ENCODE measurements around the gene IGSF21.

Gene IGSF21

DNA sequence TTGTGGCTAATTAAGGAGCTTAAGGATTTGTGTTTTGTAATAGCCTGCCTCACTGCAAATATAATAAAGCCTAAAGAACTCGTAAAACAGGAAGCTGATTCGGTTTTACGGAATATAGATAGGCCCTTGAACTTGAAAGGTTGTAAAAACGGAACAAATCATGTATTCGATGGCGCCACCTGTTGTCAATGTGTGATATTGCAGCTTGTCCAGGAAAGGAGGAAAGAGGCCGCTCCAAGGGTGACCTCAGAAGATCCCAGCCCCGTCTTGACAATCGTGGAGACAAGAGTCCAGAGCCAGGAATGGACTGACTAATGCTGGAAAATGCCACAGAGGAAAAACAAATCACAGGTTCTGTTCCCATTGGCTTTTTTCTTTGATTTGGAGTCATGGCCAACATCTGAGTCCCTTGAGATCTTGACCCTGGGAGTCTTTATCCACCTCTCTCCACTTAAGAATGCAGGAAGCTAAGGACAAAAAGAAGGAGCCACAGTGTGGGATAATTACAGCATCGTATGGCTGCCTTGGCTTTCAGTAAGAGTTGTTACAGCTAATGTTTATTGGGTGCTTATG lies 7.0 kb upstream of the IGSF21 start:
- Histone ChIP-seq H4K20me1 (ENCODE audit: insufficient read depth) (no peaks in the 10 kb centered on the region), H2AFZ (ENCODE audit: low read depth) (no peak overlapping the region), H3K4me2 (no peak overlapping the region), H3K27ac (no peak overlapping the region), H3K4me3 (IDR thresholded peaks at IDR 0.05; ENCODE audit: insufficient read depth, low read depth, low read length) (no peak overlapping the region), H3K36me3 (ENCODE audit: insufficient read depth) (no peaks in the 10 kb centered on the region), H3K27me3 (ENCODE audit: insufficient read depth, low read depth) (no peaks in the 10 kb centered on the region), H3K4me1 (ENCODE audit: low read depth, poor library complexity, severe bottlenecking) (no peaks in the 10 kb centered on the region), H3K9ac (no peak overlapping the region), H3K79me2 (ENCODE audit: insufficient read depth, low read depth) (no peaks in the 10 kb centered on the region)
- TF ChIP-seq, protein P1, sequence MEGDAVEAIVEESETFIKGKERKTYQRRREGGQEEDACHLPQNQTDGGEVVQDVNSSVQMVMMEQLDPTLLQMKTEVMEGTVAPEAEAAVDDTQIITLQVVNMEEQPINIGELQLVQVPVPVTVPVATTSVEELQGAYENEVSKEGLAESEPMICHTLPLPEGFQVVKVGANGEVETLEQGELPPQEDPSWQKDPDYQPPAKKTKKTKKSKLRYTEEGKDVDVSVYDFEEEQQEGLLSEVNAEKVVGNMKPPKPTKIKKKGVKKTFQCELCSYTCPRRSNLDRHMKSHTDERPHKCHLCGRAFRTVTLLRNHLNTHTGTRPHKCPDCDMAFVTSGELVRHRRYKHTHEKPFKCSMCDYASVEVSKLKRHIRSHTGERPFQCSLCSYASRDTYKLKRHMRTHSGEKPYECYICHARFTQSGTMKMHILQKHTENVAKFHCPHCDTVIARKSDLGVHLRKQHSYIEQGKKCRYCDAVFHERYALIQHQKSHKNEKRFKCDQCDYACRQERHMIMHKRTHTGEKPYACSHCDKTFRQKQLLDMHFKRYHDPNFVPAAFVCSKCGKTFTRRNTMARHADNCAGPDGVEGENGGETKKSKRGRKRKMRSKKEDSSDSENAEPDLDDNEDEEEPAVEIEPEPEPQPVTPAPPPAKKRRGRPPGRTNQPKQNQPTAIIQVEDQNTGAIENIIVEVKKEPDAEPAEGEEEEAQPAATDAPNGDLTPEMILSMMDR (conservative IDR thresholded peaks at IDR 0.05; ENCODE audit: low read depth, low read length), result peak; percentile 74

DNA sequence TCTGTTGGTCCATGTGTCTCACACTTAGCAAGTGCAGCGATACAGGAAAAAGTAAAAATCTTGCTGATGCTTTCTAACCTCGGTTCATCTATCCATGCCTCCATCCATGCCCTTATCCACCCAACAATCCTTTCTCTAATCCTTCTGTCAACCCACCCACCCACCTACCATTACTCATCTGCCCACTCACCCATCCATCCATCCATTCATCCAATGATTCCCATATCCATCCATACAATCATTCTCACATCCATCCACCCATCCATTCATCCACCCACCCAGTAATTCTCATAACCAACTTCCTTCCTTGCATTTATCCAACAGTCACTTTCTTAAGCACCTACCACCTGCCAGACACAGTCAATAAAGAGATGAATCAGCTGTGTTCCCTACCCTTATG lies 6.1 kb upstream of the IGSF21 start:
- H3K9ac ChIP-seq, result no peak overlapping the region

GRCh38 chr1:18103788-18104421 lies 3.7 kb upstream of the IGSF21 start:
- no peaks in the 10 kb centered on the region for H3K36me3 ChIP-seq (ENCODE audit: insufficient read depth)
- H4K20me1 ChIP-seq (ENCODE audit: insufficient read depth), result no peaks in the 10 kb centered on the region
- no peaks in the 10 kb centered on the region for H3K27me3 ChIP-seq (ENCODE audit: insufficient read depth, low read depth)
- no peak overlapping the region for H3K4me3 ChIP-seq (IDR thresholded peaks at IDR 0.05; ENCODE audit: insufficient read depth, low read depth, low read length)
- no peak overlapping the region for H3K9ac ChIP-seq
- TF ChIP-seq, protein P1 (conservative IDR thresholded peaks at IDR 0.05; ENCODE audit: low read depth, low read length), result no peak
- H3K4me2 ChIP-seq, result no peak overlapping the region
- no peaks in the 10 kb centered on the region for H3K79me2 ChIP-seq (ENCODE audit: insufficient read depth, low read depth)
- H2AFZ ChIP-seq (ENCODE audit: low read depth), result no peak overlapping the region
- H3K4me1 ChIP-seq (ENCODE audit: low read depth, poor library complexity, severe bottlenecking), result no peaks in the 10 kb centered on the region
- no peak overlapping the region for H3K27ac ChIP-seq

More for the DNA sequence above, 6.1 kb upstream of the IGSF21 start:
- no peaks in the 10 kb centered on the region for H3K4me1 ChIP-seq (ENCODE audit: low read depth, poor library complexity, severe bottlenecking)
- no peaks in the 10 kb centered on the region for H3K27me3 ChIP-seq (ENCODE audit: insufficient read depth, low read depth)
- H3K4me3 ChIP-seq (IDR thresholded peaks at IDR 0.05; ENCODE audit: insufficient read depth, low read depth, low read length), result no peak overlapping the region
- H3K36me3 ChIP-seq (ENCODE audit: insufficient read depth), result no peaks in the 10 kb centered on the region
- H2AFZ ChIP-seq (ENCODE audit: low read depth), result no peak overlapping the region
- H3K27ac ChIP-seq, result no peak overlapping the region
- H4K20me1 ChIP-seq (ENCODE audit: insufficient read depth), result no peaks in the 10 kb centered on the region
- TF ChIP-seq, protein P1 (conservative IDR thresholded peaks at IDR 0.05; ENCODE audit: low read depth, low read length), result no peak
- no peak overlapping the region for H3K4me2 ChIP-seq
- H3K79me2 ChIP-seq (ENCODE audit: insufficient read depth, low read depth), result no peaks in the 10 kb centered on the region

DNA sequence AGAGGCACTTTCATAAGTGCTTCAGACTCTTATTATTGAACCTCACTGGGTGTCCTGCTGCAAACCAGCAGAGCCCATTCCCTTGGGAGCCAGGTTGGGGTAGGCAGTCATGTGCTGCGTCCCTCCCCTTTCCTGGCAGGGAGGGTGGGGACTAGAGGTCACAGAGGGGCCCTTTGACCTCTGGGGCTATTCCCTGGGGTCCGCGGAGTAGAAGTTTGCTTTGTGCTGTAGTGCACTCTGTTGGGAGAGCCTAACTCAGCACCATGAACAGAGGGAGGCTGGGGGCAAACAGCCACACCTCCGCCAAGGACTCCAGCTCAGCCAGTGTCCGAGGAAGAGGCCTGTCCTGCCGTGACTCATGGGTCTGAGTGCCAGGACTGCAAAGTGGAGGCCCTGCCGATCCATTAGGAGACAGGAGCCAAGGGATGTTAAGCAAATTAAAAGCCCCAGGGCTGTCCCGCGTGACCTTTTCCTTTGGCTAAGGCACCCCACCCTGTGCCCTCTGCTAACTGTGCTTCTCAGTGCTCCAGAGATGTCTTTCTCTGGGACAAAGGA lies 3.0 kb upstream of the IGSF21 start:
- no peaks in the 10 kb centered on the region for H3K27me3 ChIP-seq (ENCODE audit: insufficient read depth, low read depth)
- H3K4me3 ChIP-seq (IDR thresholded peaks at IDR 0.05; ENCODE audit: insufficient read depth, low read depth, low read length), result no peak overlapping the region
- no peaks in the 10 kb centered on the region for H3K79me2 ChIP-seq (ENCODE audit: insufficient read depth, low read depth)
- H3K4me1 ChIP-seq (ENCODE audit: low read depth, poor library complexity, severe bottlenecking), result no peaks in the 10 kb centered on the region
- no peaks in the 10 kb centered on the region for H3K36me3 ChIP-seq (ENCODE audit: insufficient read depth)
- no peak overlapping the region for H3K4me2 ChIP-seq
- TF ChIP-seq, protein P1 (conservative IDR thresholded peaks at IDR 0.05; ENCODE audit: low read depth, low read length), result no peak
- H4K20me1 ChIP-seq (ENCODE audit: insufficient read depth), result no peaks in the 10 kb centered on the region
- no peak overlapping the region for H2AFZ ChIP-seq (ENCODE audit: low read depth)
- H3K27ac ChIP-seq, result no peak overlapping the region
- no peak overlapping the region for H3K9ac ChIP-seq
